ENCODE results near the gene PLCXD3. TPM values are rescaled to one million over a fixed set of nuclear protein-coding genes. Genes with fewer than 3 reads are reported as not detected.

PLCXD3 gene
- total RNA-seq, 1 experiment from 2014 or later: 0.04 TPM

DNA sequence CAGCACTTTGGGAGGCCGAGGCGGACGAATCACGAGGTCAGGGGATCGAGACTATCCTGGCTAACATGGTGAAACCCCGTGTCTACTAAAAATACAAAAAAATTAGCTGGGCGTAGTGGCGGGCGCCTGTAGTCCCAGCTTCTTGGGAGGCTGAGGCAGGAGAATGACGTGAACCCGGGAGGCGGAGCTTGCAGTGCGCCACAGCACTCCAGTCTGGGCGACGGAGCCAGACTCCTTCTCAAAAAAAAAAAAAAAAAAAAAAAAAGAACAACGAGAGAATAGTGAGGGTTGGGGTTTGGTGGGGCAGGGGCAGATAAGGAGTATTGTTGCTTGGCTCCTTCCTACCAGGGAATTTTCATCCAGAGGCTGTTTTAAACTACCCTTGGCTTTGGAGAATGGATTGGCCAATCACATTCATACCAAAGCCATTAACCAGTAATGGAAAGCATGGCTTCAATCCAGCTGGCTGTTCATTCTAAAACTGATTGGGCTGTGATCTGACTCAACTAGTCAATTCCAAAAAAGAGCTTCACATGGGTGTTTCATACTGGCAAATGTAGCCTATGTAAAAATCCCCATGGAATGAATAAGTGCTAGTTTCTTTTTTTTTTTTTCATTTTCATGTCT is 64.4 kb downstream of the PLCXD3 start:
- ATAC-seq (no peak), DNase-seq (ENCODE audit: low spot score) (no peak)
- ChIA-PET POLR2A (no interaction called here), CTCF (interaction anchor here (0.6 kb wide), 1 partner anchor 255 kb away, joined by 3 read pairs; no protein-coding TSS in a partner anchor)
- no peak overlapping the region for H3K4me3 Mint-ChIP-seq
- no peaks in the 10 kb centered on the region; the same call in 1 of the 2 replicates for H3K27me3 Mint-ChIP-seq (ENCODE audit: low read depth)
- no peaks in the 10 kb centered on the region; the same call in 1 of the 2 replicates for H3K9me3 Mint-ChIP-seq
- no peaks in the 10 kb centered on the region for H3K36me3 Mint-ChIP-seq
- TF ChIP-seq CREM (CRISPR knock-in tag; IDR thresholded peaks at IDR 0.05) (no peak), ERG (CRISPR knock-in tag; IDR thresholded peaks at IDR 0.05) (no peak), ZNF317 (CRISPR knock-in tag; IDR thresholded peaks at IDR 0.05; ENCODE audit: borderline replicate concordance, low read depth) (no peak), GRHL2 (CRISPR knock-in tag; IDR thresholded peaks at IDR 0.05; ENCODE audit: insufficient replicate concordance, severe bottlenecking) (no peak), MLX (CRISPR knock-in tag; IDR thresholded peaks at IDR 0.05) (no peak), ZNF512 (CRISPR knock-in tag; IDR thresholded peaks at IDR 0.05; ENCODE audit: borderline replicate concordance) (no peak), ZNF423 (CRISPR knock-in tag; IDR thresholded peaks at IDR 0.05) (no peak), ZNF138 (CRISPR knock-in tag; conservative IDR thresholded peaks at IDR 0.05) (no peak), ATF1 (CRISPR knock-in tag; IDR thresholded peaks at IDR 0.05) (no peak), IRF2 (CRISPR knock-in tag; IDR thresholded peaks at IDR 0.05; ENCODE audit: borderline replicate concordance, low read depth) (no peak), JUN (CRISPR knock-in tag; IDR thresholded peaks at IDR 0.05) (no peak), MYBL2 (CRISPR knock-in tag; IDR thresholded peaks at IDR 0.05) (no peak), ZNF219 (CRISPR knock-in tag; IDR thresholded peaks at IDR 0.05; ENCODE audit: borderline replicate concordance) (no peak), ELF4 (CRISPR knock-in tag; IDR thresholded peaks at IDR 0.05; ENCODE audit: low read depth) (no peak), ZNF671 (CRISPR knock-in tag; IDR thresholded peaks at IDR 0.05) (no peak)
- no peaks in the 10 kb centered on the region for H3K4me1 Mint-ChIP-seq
- H3K27ac Mint-ChIP-seq: no peak overlapping the region

GRCh38 chr5:41435276-41435675 is 75.1 kb downstream of the PLCXD3 start:
- CTCF ChIA-PET: no interaction called here
- peaks cover 3% of the 10 kb centered on the region; the same call in 1 of the 2 replicates for H3K9me3 Mint-ChIP-seq
- H3K27ac Mint-ChIP-seq: no peak overlapping the region
- no peaks in the 10 kb centered on the region for H3K36me3 Mint-ChIP-seq
- ATAC-seq (no peak), DNase-seq (ENCODE audit: low spot score) (no peak)
- POLR2A ChIA-PET: no interaction called here
- no peaks in the 10 kb centered on the region for H3K27me3 Mint-ChIP-seq (ENCODE audit: low read depth)
- no peak overlapping the region for H3K4me3 Mint-ChIP-seq
- H3K4me1 Mint-ChIP-seq: no peaks in the 10 kb centered on the region
- TF ChIP-seq ZNF416 (CRISPR knock-in tag; IDR thresholded peaks at IDR 0.05) (no peak), ZNF671 (CRISPR knock-in tag; IDR thresholded peaks at IDR 0.05) (no peak), ZNF423 (CRISPR knock-in tag; IDR thresholded peaks at IDR 0.05) (no peak), PRRX2 (CRISPR knock-in tag; IDR thresholded peaks at IDR 0.05) (no peak), ZNF512 (CRISPR knock-in tag; IDR thresholded peaks at IDR 0.05; ENCODE audit: borderline replicate concordance) (no peak), TEAD4 (CRISPR knock-in tag; IDR thresholded peaks at IDR 0.05) (no peak), KAT7 (CRISPR knock-in tag; IDR thresholded peaks at IDR 0.05; ENCODE audit: borderline replicate concordance) (no peak), GRHL2 (CRISPR knock-in tag; IDR thresholded peaks at IDR 0.05; ENCODE audit: insufficient replicate concordance, severe bottlenecking) (no peak), MLX (CRISPR knock-in tag; IDR thresholded peaks at IDR 0.05) (no peak), NFYB (CRISPR knock-in tag; conservative IDR thresholded peaks at IDR 0.05; ENCODE audit: low read depth) (no peak), IRF2 (CRISPR knock-in tag; IDR thresholded peaks at IDR 0.05; ENCODE audit: borderline replicate concordance, low read depth) (no peak), RORB (CRISPR knock-in tag; IDR thresholded peaks at IDR 0.05) (no peak), STAT6 (CRISPR knock-in tag; conservative IDR thresholded peaks at IDR 0.05; ENCODE audit: low read depth) (no peak), FOXK1 (CRISPR knock-in tag; IDR thresholded peaks at IDR 0.05) (no peak), FOXJ3 (CRISPR knock-in tag; IDR thresholded peaks at IDR 0.05; ENCODE audit: borderline replicate concordance) (no peak), NFATC4 (CRISPR knock-in tag; IDR thresholded peaks at IDR 0.05) (no peak)
- TF ChIP-seq, protein P1, sequence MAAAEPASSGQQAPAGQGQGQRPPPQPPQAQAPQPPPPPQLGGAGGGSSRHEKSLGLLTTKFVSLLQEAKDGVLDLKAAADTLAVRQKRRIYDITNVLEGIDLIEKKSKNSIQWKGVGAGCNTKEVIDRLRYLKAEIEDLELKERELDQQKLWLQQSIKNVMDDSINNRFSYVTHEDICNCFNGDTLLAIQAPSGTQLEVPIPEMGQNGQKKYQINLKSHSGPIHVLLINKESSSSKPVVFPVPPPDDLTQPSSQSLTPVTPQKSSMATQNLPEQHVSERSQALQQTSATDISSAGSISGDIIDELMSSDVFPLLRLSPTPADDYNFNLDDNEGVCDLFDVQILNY (CRISPR knock-in tag; IDR thresholded peaks at IDR 0.05): no peak

All from WTC11 (cell line).